Stimulated activated CD4-positive, alpha-beta T cell treated with anti-CD3 and anti-CD28 coated beads, Interleukin-1b, Interleukin-23, amount 100 ng/mL, for 1 hour (primary cell): Measurements from ENCODE around the gene COPG1.
"Not testable (repeated sequence)": the region's sequence is repeated elsewhere in the genome, so short reads cannot be mapped to it uniquely, and the experiment has no call there.

Experiments used
- DNase-seq, 2 donors: peaks; one replicate each; pipeline ENCODE4 v3.0.0-alpha.2; 2020; ENCODE audit warnings: low read depth in 2 of 2

The COPG1 gene

GRCh38 chr3:129239991-129240390 is 9.4 kb upstream of the COPG1 start:
- no peak for DNase-seq

- DNase-seq, result no peak
Measured at GRCh38 chr3:129240436-129240835, 9.0 kb upstream of the COPG1 start.

GRCh38 chr3:129245141-129245540 is 4.3 kb upstream of the COPG1 start:
- DNase-seq, result no peak

GRCh38 chr3:129245641-129246306 is 3.6 kb upstream of the COPG1 start:
- DNase-seq, result peak; percentile 24 to 26

- DNase-seq, result no peak
Measured at GRCh38 chr3:129246636-129247035, 2.8 kb upstream of the COPG1 start.

- no peak for DNase-seq
Measured at GRCh38 chr3:129248286-129248979, 973 bp upstream of the COPG1 start.

- no peak for DNase-seq
Measured at GRCh38 chr3:129252748-129253147, 3.3 kb downstream of the COPG1 start.

- no peak for DNase-seq
Measured at GRCh38 chr3:129254536-129255230, 5.3 kb downstream of the COPG1 start.

- DNase-seq, result no peak
Measured at GRCh38 chr3:129256270-129256669, 6.9 kb downstream of the COPG1 start.

- DNase-seq, result no peak
Measured at GRCh38 chr3:129257609-129258008, 8.2 kb downstream of the COPG1 start.

GRCh38 chr3:129259612-129260477 is 10.4 kb downstream of the COPG1 start:
- no peak for DNase-seq

GRCh38 chr3:129260606-129261005 is 11.2 kb downstream of the COPG1 start:
- DNase-seq, result no peak

GRCh38 chr3:129261894-129262293 is 12.5 kb downstream of the COPG1 start:
- DNase-seq, result no peak

- no peak for DNase-seq
Measured at GRCh38 chr3:129263161-129263910, 13.9 kb downstream of the COPG1 start.

GRCh38 chr3:129264994-129265393 is 15.6 kb downstream of the COPG1 start:
- DNase-seq, result not testable (repeated sequence)

- DNase-seq, result no peak
Measured at GRCh38 chr3:129266651-129267050, 17.2 kb downstream of the COPG1 start.

GRCh38 chr3:129268396-129268795 is 19.0 kb downstream of the COPG1 start:
- no peak for DNase-seq

GRCh38 chr3:129271674-129272073 is 22.3 kb downstream of the COPG1 start:
- DNase-seq, result no peak

GRCh38 chr3:129276385-129276784 is 27.0 kb downstream of the COPG1 start:
- no peak for DNase-seq

- DNase-seq, result no peak
Measured at GRCh38 chr3:129277829-129278271, 28.4 kb downstream of the COPG1 start.

GRCh38 chr3:129278439-129278965 is 29.1 kb downstream of the COPG1 start, which contains the start of gene HMCES:
Gene HMCES, plus strand, starts transcription at chr3:129278870. Its CDS starts 863 bp downstream, at chr3:129279733.
- DNase-seq, result peak; percentile 83 to 88
